ENCODE data around the gene LYRM4.

The LYRM4 gene

GRCh38 chr6:5203546-5203945 is 57.2 kb downstream of the LYRM4 start:
- no peak for DNase-seq

GRCh38 chr6:5202941-5203340 is 57.8 kb downstream of the LYRM4 start:
- DNase-seq = no peak

GRCh38 chr6:5202206-5202605 is 58.5 kb downstream of the LYRM4 start:
- DNase-seq = no peak

- DNase-seq = no peak
These were observed 59.5 kb downstream of the LYRM4 start for GRCh38 chr6:5201271-5201670.

- DNase-seq = no peak
These were observed 61.0 kb downstream of the LYRM4 start for GRCh38 chr6:5199702-5200101.

GRCh38 chr6:5199283-5199682 is 61.5 kb downstream of the LYRM4 start:
- peak in 1 of 2 experiments; percentile 16 for DNase-seq

- no peak for DNase-seq
These were observed 63.7 kb downstream of the LYRM4 start for GRCh38 chr6:5197084-5197483.

- DNase-seq = no peak
These were observed 68.5 kb downstream of the LYRM4 start for GRCh38 chr6:5192135-5192794.

- no peak for DNase-seq
These were observed 69.0 kb downstream of the LYRM4 start for GRCh38 chr6:5191722-5192121.

GRCh38 chr6:5191222-5191621 is 69.5 kb downstream of the LYRM4 start:
- DNase-seq = no peak

- no peak for DNase-seq
These were observed 70.2 kb downstream of the LYRM4 start for GRCh38 chr6:5190507-5190906.

GRCh38 chr6:5188646-5189045 is 72.1 kb downstream of the LYRM4 start:
- DNase-seq = no peak

GRCh38 chr6:5184878-5185277 is 75.9 kb downstream of the LYRM4 start:
- no peak for DNase-seq

GRCh38 chr6:5184218-5184617 is 76.5 kb downstream of the LYRM4 start:
- no peak for DNase-seq

GRCh38 chr6:5181510-5182317 is 79.0 kb downstream of the LYRM4 start:
- no peak for DNase-seq

GRCh38 chr6:5180636-5181035 is 80.1 kb downstream of the LYRM4 start:
- DNase-seq = no peak

- no peak for DNase-seq
These were observed 80.8 kb downstream of the LYRM4 start for GRCh38 chr6:5179917-5180316.

- no peak for DNase-seq
These were observed 81.9 kb downstream of the LYRM4 start for GRCh38 chr6:5178806-5179205.

GRCh38 chr6:5175635-5176034 is 85.1 kb downstream of the LYRM4 start:
- DNase-seq = no peak

GRCh38 chr6:5174756-5175549 is 85.8 kb downstream of the LYRM4 start:
- DNase-seq = peak; percentile 11 to 28

GRCh38 chr6:5174244-5174643 is 86.5 kb downstream of the LYRM4 start:
- DNase-seq = peak; percentile 47 to 61

- no peak for DNase-seq
These were observed 86.9 kb downstream of the LYRM4 start for GRCh38 chr6:5173810-5174209.

GRCh38 chr6:5172897-5173474 is 87.8 kb downstream of the LYRM4 start:
- no peak for DNase-seq

Measured in activated CD4-positive, alpha-beta T cell treated with anti-CD3 and anti-CD28 coated beads, Interleukin-2, amount 50 U/mL, for 48 hours (primary cell).